Erythroblast (primary cell): Measurements from ENCODE around the gene P2RX7.

Experiments used
- GATA1 ChIP-seq: IDR thresholded peaks from 2 replicates; pipeline ENCODE4 v1.6.1; 2011; ENCODE audit warnings: low read depth, mild to moderate bottlenecking, control low read depth, low read length, moderate library complexity
- POLR2A ChIP-seq: IDR thresholded peaks from 2 replicates; pipeline ENCODE4 v1.6.1; 2011; ENCODE audit warnings: mild to moderate bottlenecking, low read length

GRCh38 chr12:121127501-121127900 lies 5.2 kb upstream of the P2RX7 start:
- TF ChIP-seq POLR2A (no peak), GATA1 (no peak)
